ENCODE results near the gene SIVA1.

Gene SIVA1

DNA sequence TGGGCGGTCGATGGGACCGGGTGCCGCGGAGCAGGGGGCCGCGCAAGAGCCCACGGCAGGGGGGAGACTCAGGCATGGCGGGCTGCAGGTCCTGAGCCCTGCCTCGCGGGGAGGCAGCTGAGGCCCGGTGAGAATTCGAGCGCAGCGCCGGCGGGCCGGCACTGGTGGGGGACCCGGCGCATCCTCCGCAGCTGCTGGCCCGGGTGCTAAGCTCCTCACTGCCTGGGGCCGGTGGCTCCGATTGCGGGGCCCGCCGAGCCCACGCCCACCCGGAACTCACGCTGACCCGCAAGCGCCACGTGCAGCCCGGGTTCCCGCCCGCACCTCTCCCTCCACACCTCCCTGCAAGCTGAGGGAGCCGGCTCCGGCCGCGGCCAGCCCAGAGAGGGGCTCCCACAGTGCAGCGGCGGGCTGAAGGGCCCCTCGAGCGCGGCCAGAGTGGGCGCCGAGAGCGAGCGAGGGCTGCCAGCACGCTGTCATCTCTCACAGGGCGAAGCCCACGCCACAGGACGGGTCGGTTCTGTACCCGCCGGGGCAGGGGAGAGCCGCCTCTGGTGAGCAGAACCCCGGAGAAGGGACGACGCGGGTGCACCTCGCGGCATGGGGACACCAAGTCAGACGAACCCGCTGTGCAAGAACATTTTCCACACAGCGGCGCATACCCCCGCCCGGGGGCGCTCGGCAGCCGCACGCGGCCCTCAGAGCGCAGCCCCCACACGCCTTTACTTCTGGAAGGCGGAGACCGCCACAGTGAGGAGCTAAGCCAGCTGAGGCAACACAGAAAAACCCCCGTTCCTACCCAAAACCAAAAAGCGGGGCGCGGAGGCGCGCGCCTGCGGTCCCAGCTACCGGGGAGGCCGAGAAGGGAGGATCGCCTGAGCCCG is 1.2 kb upstream of the SIVA1 start:
- DNase-seq (ENCODE audit: low read depth in 2 of 2), result no peak

- no peak for DNase-seq (ENCODE audit: low read depth in 2 of 2)
Measured at GRCh38 chr14:104752423-104752734, 568 bp upstream of the SIVA1 start.

GRCh38 chr14:104753528-104754212 is 723 bp downstream of the SIVA1 start:
- DNase-seq (ENCODE audit: low read depth in 2 of 2), result no peak

- DNase-seq (ENCODE audit: low read depth in 2 of 2), result no peak
Measured at GRCh38 chr14:104754213-104754851, 1.4 kb downstream of the SIVA1 start.

DNA sequence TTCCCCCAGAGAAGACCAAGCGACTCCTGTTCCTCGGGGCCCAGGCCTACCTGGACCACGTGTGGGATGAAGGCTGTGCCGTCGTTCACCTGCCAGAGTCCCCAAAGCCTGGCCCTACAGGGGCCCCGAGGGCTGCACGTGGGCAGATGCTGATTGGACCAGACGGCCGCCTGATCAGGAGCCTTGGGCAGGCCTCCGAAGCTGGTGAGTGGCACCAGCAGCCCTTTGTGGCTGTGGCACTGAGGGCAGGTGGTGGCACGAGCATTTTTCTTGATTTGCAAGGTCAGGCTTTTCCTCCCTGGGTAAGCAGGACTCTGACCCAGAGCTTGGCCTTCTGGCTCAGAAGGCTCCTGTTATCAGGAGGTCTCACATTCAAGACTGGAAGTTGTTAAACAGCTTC is 2.7 kb downstream of the SIVA1 start:
- DNase-seq (ENCODE audit: low read depth in 2 of 2), result no peak

- no peak for DNase-seq (ENCODE audit: low read depth in 2 of 2)
Measured at GRCh38 chr14:104756477-104757237, 3.7 kb downstream of the SIVA1 start.

- DNase-seq (ENCODE audit: low read depth in 2 of 2), result no peak
Measured at GRCh38 chr14:104757238-104757585, 4.3 kb downstream of the SIVA1 start.

DNA sequence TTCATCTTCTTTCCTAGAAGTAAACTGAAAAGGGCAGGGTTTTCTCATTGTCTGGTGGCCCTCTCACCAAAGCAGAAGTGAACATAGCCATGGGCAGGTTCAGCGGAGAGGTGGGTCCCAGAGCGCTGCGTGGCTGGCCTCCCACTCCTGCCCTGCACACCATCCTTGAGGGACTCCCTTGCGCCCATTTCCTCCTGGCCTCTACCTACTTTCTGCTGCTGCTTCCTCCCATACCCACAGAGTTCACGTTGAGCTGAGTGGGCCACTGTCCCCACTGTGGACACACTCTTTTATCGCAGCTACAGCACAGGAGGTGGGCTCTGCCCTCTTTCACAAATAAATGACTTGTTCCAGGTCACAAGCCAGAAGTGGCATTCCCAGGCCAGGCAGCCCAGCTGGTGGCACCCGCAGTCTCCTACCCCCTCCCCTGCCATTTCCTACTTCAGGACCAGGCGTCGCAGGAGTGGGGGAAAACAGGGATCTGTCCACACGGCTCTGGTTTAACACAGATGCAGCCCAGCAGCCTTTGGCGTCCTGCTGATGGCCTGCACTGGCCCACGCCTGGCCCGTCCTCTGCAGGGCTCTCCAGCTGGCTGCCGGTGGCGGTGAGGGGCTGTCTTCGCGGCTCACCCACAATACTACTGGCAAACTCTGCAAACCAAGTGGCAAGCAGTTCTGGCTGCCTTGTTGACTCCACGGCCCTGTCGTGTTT is 4.9 kb downstream of the SIVA1 start:
- no peak for DNase-seq (ENCODE audit: low read depth in 2 of 2)

DNA sequence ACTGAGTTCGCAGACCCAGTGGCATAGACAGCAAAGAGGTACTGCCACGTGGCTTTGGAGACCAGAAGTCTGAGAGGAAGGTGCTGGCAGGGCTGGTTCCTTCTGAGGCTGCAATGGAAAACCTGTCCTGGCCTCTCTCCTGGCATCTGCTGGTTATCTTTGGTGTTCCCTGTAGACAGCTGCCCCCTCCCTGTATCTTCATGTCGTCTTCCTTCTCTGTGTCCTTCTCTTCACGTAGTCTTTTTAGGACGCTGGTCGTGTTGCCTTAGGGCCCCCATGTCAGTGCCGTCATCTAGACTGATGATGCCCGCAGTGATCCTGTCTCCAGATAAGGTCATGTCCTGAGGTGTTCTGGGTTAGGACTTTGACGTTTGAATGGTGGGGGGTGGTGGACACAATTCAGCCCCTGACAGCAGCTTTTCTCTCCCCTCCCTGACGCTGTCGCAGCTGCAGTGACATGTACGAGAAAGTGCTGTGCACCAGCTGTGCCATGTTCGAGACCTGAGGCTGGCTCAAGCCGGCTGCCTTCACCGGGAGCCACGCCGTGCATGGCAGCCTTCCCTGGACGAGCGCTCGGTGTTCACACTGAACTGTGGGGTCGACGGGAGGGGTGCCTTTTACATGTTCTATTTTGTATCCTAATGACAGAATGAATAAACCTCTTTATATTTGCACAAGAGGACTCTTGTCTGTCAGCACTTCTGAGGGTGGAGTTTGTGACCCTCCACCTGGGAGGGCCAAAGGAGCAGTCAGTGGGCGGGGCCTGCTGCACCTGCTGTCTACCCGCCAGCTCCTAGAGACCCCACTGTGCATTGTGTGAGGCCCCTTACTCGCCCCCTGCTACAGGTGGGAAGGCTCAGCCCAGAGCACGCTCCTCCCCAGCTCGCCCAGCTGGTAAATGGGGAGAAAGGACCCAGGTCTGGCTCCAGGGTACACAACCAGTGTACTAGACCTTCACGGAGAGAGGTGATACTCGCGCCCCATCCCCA is 6.3 kb downstream of the SIVA1 start:
- DNase-seq (ENCODE audit: low read depth in 2 of 2), result no peak

- no peak for DNase-seq (ENCODE audit: low read depth in 2 of 2)
Measured at GRCh38 chr14:104765517-104765916, 12.6 kb downstream of the SIVA1 start.

GRCh38 chr14:104766256-104766862 is 13.4 kb downstream of the SIVA1 start:
- DNase-seq (ENCODE audit: low read depth in 2 of 2), result no peak

DNA sequence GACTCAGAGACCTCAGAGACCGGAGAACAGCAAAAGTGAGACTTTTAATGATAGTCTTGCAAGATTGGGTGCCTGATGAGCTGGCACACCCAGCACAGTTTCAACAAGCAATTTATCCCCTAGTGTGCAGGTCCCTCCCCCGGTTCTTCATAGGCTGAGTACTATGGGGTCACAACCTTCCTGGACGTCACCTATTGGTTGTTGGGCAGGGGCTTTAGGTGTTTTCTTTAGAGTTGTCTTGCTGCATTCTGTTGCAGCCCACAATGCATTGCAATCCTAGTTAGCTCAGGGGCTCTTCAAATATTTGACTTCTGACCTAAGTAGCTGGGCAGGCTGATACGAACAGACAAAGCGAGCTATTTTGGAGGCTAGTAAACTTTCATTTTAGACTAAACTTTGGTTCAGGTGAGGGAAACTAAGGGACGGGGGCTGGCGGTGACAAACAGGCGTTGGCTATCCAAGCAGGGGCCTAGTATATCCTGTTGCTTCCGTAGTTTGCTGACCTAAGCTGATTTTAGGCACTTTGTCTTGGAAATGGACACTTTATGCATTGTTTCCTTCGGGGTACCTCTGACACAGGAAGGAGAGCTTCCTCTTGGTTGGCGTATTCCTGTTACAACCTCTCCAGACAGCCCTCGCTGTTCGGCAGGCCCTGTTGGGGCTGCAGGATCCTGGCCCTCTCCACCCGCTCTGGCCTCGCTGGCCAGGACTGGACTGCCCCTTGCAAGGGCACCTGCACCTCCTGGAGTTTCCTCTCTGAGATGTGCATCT is 14.1 kb downstream of the SIVA1 start:
- no peak for DNase-seq (ENCODE audit: low read depth in 2 of 2)

DNA sequence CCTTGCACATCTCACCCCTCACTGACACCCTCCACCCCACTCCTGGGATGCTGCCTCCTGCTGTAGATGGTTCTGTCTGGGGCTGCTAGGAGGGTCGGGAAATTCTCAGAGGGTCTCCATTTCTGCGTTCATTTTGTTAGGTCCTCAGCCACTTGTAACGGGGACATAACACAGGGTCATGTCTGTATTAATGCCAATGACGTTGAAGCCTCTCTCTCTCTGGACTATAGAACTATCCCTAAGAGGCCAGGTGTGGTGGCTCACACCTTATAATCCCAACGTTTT is 14.6 kb downstream of the SIVA1 start:
- no peak for DNase-seq (ENCODE audit: low read depth in 2 of 2)

DNA sequence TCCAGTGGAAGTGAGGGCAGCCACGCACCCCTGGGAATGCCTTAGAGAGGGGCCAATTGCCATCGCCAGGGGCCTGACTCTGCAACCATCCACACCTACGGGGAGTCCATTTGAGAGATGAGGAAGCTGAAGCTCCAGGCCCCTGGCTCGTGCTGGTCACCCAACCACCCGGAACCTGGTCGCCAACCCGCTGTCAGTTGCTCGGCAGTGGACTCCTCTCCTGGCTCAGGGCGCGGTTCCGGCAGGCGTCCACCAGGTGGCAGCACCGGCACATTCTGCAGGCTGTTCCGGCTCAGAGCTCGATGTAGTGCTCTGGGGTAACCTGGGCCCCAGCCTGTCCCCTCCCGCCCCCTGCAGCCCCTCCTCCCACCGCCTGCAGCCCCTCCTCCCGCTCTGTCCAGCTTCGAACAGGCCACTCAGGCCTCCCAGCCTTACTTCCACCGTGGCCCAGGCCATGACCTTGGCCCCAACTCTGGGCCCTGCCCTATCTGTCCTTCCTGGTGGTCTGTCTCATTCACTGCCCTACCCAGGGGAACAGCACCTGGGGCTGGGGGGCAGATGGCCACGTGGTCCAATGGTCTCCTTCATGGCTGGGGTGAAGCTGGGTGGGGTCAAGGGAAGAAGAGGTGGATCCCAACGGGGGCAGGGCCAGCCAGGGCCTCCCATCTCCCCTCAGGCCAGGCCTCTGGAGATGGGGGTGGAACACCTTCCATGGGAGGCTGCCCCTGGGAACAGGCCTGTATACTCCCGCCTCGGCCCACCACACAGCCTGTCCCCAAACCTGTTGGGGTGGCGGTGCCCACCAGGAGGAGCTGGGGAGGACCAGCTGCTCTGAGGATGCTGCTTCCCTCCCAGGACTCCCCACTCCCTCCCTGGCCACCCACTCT is 15.7 kb downstream of the SIVA1 start:
- peak; percentile 78 to 86 for DNase-seq (ENCODE audit: low read depth in 2 of 2)

DNA sequence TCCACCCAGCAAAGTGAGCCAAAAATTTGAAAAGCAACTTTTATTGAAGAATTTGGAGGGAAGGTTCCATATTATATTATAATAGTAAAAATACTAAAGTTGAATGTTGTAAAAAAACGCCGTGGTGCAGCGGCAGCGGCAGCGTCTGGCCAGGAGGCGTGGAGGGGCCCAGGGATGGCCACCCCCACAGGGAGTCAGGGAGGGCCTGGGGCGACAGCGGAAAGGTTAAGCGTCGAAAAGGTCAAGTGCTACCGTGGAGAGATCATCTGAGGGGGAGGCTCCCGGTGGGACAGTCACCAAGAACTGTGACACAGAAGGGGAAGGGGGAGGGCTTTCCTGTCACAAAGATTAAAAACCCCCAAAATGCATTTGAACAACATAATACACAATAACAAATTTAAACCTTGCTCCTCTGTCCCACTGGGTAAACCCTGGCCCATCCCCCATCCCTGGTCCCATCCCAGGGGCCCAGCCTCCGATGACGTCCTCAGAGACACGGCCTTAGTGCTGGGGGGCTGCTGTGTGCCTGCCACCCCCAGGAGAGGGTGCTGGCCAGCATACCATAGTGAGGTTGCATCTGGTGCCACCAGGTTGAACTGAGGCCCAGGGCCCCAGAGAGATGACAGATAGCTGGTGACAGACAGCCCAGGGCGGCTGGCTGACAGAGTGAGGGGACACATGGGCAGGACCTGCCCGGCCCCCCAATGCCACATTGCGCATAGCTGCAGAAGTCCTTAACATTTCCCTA is 16.6 kb downstream of the SIVA1 start:
- DNase-seq (ENCODE audit: low read depth in 2 of 2), result no peak

GRCh38 chr14:104770072-104770579 is 17.2 kb downstream of the SIVA1 start:
- DNase-seq (ENCODE audit: low read depth in 2 of 2), result no peak

- no peak for DNase-seq (ENCODE audit: low read depth in 2 of 2)
Measured at GRCh38 chr14:104770851-104771272, 17.9 kb downstream of the SIVA1 start.
